Parathyroid adenoma (tissue), 2 donors: ENCODE measurements around the gene TBL1XR1.

ENCODE experiments used
- H2AFZ ChIP-seq: fragments of 300-600 bp; sonication (generic); one replicate; pipeline ENCODE4 v1.7.0; 2017; ENCODE audit warnings: antibody characterized with exemption, mild to moderate bottlenecking
- H3K27ac ChIP-seq: fragments of 300-600 bp; sonication (generic); one replicate; pipeline ENCODE4 v1.7.0; 2017
- H3K27me3 ChIP-seq: fragments of 300-600 bp; sonication (generic); one replicate; pipeline ENCODE4 v1.7.0; 2017; ENCODE audit warnings: low read length; ENCODE audit not compliant: control insufficient read depth, insufficient read depth
- H3K36me3 ChIP-seq: fragments of 300-600 bp; sonication (generic); one replicate; pipeline ENCODE4 v1.7.0; 2017; ENCODE audit warnings: low read length; ENCODE audit not compliant: control insufficient read depth, insufficient read depth
- H3K4me1 ChIP-seq: fragments of 300-600 bp; sonication (generic); one replicate; pipeline ENCODE4 v1.7.0; 2017; ENCODE audit warnings: control low read depth
- H3K4me2 ChIP-seq: fragments of 300-600 bp; sonication (generic); one replicate; pipeline ENCODE4 v1.7.0; 2017; ENCODE audit warnings: low read length
- H3K4me3 ChIP-seq: fragments of 300-600 bp; sonication (generic); one replicate; pipeline ENCODE4 v1.7.0; 2017; ENCODE audit warnings: low read depth, low read length
- H3K79me2 ChIP-seq: fragments of 300-600 bp; sonication (generic); one replicate; pipeline ENCODE4 v1.7.0; 2017; ENCODE audit warnings: control low read depth
- H3K9ac ChIP-seq: fragments of 300-600 bp; sonication (generic); one replicate; pipeline ENCODE4 v1.7.0; 2017; ENCODE audit warnings: mild to moderate bottlenecking
- H3K9me3 ChIP-seq: fragments of 300-600 bp; sonication (generic); one replicate; pipeline ENCODE4 v1.7.0; 2017; ENCODE audit warnings: low read length; ENCODE audit not compliant: control insufficient read depth
- CTCF ChIP-seq: fragments of 300-600 bp; sonication (generic); IDR thresholded peaks from one replicate; pipeline ENCODE4 v1.7.0; 2017; ENCODE audit warnings: antibody characterized with exemption, mild to moderate bottlenecking
- donor health status: primary hyperparathyroidism.

TBL1XR1 gene

GRCh38 chr3:177197041-177197726, at the start of gene TBL1XR1:
TSS of gene TBL1XR1 (minus strand) at chr3:177197482. CDS start at chr3:177064977, 132,505 bp downstream.
- Histone ChIP-seq H3K27me3 (no peaks in the 10 kb centered on the region), H3K9me3 (no peaks in the 10 kb centered on the region), H3K9ac (peak within 1 kb of the TSS; percentile 80), H3K4me1 (peaks cover 11% of the 10 kb centered on the region), H3K79me2 (peaks cover 36% of the 10 kb centered on the region), H3K27ac (peak within 1 kb of the TSS; percentile 92), H2AFZ (peak within 1 kb of the TSS; percentile 84), H3K36me3 (no peaks in the 10 kb centered on the region), H3K4me2 (peak within 1 kb of the TSS; percentile 91), H3K4me3 (peak within 1 kb of the TSS; percentile 77)
- TF ChIP-seq CTCF = no peak

- Histone ChIP-seq H3K4me3 (no peak overlapping the region), H3K27ac (no peak overlapping the region), H3K27me3 (no peaks in the 10 kb centered on the region), H3K9me3 (no peaks in the 10 kb centered on the region), H3K4me2 (no peak overlapping the region), H3K4me1 (no peaks in the 10 kb centered on the region), H3K36me3 (no peaks in the 10 kb centered on the region), H2AFZ (no peak overlapping the region), H3K9ac (no peak overlapping the region), H3K79me2 (no peaks in the 10 kb centered on the region)
- no peak for TF ChIP-seq CTCF
Measured at GRCh38 chr3:177245250-177245649, 48.0 kb upstream of the TBL1XR1 start.

- Histone ChIP-seq H3K36me3 (no peaks in the 10 kb centered on the region), H2AFZ (no peak overlapping the region), H3K9ac (no peak overlapping the region), H3K9me3 (no peaks in the 10 kb centered on the region), H3K27ac (no peak overlapping the region), H3K79me2 (no peaks in the 10 kb centered on the region), H3K4me3 (no peak overlapping the region), H3K4me1 (no peaks in the 10 kb centered on the region), H3K27me3 (no peaks in the 10 kb centered on the region), H3K4me2 (no peak overlapping the region)
- TF ChIP-seq CTCF = no peak
Measured at GRCh38 chr3:177244606-177245005, 47.3 kb upstream of the TBL1XR1 start.

- Histone ChIP-seq H3K27me3 (no peaks in the 10 kb centered on the region), H3K4me2 (no peak overlapping the region), H3K4me3 (no peak overlapping the region), H3K79me2 (no peaks in the 10 kb centered on the region), H3K9me3 (no peaks in the 10 kb centered on the region), H3K4me1 (no peaks in the 10 kb centered on the region), H2AFZ (no peak overlapping the region), H3K9ac (no peak overlapping the region), H3K27ac (no peak overlapping the region), H3K36me3 (no peaks in the 10 kb centered on the region)
- TF ChIP-seq CTCF = no peak
Measured at GRCh38 chr3:177238686-177239216, 41.5 kb upstream of the TBL1XR1 start.

GRCh38 chr3:177237206-177237605, 39.9 kb upstream of the TBL1XR1 start:
- Histone ChIP-seq H3K9me3 (no peaks in the 10 kb centered on the region), H3K4me3 (no peak overlapping the region), H3K9ac (no peak overlapping the region), H3K36me3 (no peaks in the 10 kb centered on the region), H3K27ac (no peak overlapping the region), H3K79me2 (no peaks in the 10 kb centered on the region), H3K4me2 (no peak overlapping the region), H3K27me3 (no peaks in the 10 kb centered on the region), H3K4me1 (no peaks in the 10 kb centered on the region), H2AFZ (no peak overlapping the region)
- no peak for TF ChIP-seq CTCF
